Stimulated activated CD4-positive, alpha-beta T cell treated with anti-CD3 and anti-CD28 coated beads, TNF-alpha, amount 100 ng/mL, for 24 hours (primary cell): ENCODE data around the gene IFT122.
"Not testable (repeated sequence)": the region's sequence is repeated elsewhere in the genome, so short reads cannot be mapped to it uniquely, and the experiment has no call there.

Source experiments
- DNase-seq, 3 experiments: peaks; one replicate each; pipeline ENCODE4 v3.0.0-alpha.2; 2020; ENCODE audit warnings: low read depth in 3 of 3

The IFT122 gene, protein sequence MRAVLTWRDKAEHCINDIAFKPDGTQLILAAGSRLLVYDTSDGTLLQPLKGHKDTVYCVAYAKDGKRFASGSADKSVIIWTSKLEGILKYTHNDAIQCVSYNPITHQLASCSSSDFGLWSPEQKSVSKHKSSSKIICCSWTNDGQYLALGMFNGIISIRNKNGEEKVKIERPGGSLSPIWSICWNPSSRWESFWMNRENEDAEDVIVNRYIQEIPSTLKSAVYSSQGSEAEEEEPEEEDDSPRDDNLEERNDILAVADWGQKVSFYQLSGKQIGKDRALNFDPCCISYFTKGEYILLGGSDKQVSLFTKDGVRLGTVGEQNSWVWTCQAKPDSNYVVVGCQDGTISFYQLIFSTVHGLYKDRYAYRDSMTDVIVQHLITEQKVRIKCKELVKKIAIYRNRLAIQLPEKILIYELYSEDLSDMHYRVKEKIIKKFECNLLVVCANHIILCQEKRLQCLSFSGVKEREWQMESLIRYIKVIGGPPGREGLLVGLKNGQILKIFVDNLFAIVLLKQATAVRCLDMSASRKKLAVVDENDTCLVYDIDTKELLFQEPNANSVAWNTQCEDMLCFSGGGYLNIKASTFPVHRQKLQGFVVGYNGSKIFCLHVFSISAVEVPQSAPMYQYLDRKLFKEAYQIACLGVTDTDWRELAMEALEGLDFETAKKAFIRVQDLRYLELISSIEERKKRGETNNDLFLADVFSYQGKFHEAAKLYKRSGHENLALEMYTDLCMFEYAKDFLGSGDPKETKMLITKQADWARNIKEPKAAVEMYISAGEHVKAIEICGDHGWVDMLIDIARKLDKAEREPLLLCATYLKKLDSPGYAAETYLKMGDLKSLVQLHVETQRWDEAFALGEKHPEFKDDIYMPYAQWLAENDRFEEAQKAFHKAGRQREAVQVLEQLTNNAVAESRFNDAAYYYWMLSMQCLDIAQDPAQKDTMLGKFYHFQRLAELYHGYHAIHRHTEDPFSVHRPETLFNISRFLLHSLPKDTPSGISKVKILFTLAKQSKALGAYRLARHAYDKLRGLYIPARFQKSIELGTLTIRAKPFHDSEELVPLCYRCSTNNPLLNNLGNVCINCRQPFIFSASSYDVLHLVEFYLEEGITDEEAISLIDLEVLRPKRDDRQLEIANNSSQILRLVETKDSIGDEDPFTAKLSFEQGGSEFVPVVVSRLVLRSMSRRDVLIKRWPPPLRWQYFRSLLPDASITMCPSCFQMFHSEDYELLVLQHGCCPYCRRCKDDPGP

GRCh38 chr3:129439817-129440617 is at the start of gene IFT122, which contains the start of gene MBD4:
TSS of gene IFT122 (plus strand) at chr3:129440224. CDS start at chr3:129440331, 107 bp downstream.
TSS of gene MBD4 (minus strand) at chr3:129439948. CDS start at chr3:129439833, 115 bp downstream.
- peak; percentile 97 to 99 (median 99) for DNase-seq

GRCh38 chr3:129391583-129391982 is 48.4 kb upstream of the IFT122 start:
- not testable (repeated sequence) for DNase-seq

- not testable (repeated sequence) for DNase-seq
Observed at GRCh38 chr3:129392106-129392887, 47.7 kb upstream of the IFT122 start.

GRCh38 chr3:129393271-129393670 is 46.8 kb upstream of the IFT122 start:
- no peak for DNase-seq

GRCh38 chr3:129393760-129394564 is 46.1 kb upstream of the IFT122 start:
- DNase-seq: not testable (repeated sequence)

GRCh38 chr3:129398803-129399144 is 41.2 kb upstream of the IFT122 start:
- DNase-seq: peak in 1 of 3 experiments; percentile 2

- DNase-seq: peak; percentile 49 to 67 (median 63)
Observed at GRCh38 chr3:129399145-129399894, 40.7 kb upstream of the IFT122 start.

GRCh38 chr3:129399895-129400357 is 40.1 kb upstream of the IFT122 start:
- DNase-seq: no peak

GRCh38 chr3:129402210-129402609 is 37.8 kb upstream of the IFT122 start:
- DNase-seq: no peak

DNA sequence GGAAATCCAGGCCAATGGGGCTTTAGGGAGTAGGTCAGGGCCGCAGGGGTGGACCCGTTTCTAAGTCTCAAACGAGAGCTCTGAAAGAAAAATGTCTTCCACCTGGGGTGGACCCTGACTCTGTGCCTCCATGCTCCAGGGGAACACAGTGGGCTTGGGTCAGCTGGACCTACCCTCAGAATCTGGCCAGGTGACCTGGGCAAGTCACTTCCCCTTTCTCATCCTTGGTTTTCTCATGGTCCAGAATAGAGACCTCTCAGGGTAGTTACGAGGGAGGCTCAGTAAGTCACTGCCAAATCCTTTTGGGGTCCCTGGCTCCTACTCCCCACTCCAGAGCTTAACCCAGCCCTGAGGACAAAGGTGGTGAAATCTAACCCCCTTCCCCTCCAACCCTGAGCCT is 37.4 kb upstream of the IFT122 start:
- no peak for DNase-seq

- DNase-seq: no peak
Observed at GRCh38 chr3:129403450-129403849, 36.6 kb upstream of the IFT122 start.

GRCh38 chr3:129404130-129404529 is 35.9 kb upstream of the IFT122 start:
- no peak for DNase-seq

- DNase-seq: no peak
Observed at GRCh38 chr3:129404610-129405009, 35.4 kb upstream of the IFT122 start.

- DNase-seq: no peak
Observed at GRCh38 chr3:129409541-129409940, 30.5 kb upstream of the IFT122 start.

GRCh38 chr3:129410971-129411370 is 29.1 kb upstream of the IFT122 start:
- no peak for DNase-seq

DNA sequence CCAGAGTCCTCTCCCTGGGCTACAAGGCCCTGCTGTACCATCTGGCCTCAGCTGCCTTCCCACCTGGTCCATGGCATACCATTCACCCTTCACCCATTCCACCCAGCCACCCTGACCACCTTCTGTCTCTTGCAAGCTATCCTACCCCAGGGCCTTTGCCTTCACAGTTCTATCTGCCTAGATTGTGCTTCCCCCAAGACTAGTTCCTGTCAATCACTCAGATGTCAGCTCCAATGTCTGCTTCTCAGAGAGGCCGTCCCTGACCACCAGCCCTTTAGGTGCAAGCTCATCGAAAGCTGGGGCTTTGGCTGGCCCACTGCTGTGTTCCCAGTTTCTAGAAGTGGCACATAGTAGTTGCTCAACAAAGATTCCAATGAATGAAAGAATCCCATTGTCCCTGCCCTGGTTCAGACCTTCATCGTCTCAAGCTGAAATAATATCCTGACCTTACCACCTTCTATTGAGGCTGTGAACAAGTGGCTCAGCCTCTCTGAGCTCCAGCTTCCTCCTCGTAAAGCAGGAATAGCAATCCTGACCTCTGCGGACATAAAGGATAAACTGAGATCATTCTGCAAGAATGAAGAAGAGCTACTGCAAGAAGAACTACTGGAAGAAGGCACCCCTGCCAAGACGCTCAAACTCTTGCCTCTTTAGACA is 27.4 kb upstream of the IFT122 start:
- DNase-seq: no peak

DNA sequence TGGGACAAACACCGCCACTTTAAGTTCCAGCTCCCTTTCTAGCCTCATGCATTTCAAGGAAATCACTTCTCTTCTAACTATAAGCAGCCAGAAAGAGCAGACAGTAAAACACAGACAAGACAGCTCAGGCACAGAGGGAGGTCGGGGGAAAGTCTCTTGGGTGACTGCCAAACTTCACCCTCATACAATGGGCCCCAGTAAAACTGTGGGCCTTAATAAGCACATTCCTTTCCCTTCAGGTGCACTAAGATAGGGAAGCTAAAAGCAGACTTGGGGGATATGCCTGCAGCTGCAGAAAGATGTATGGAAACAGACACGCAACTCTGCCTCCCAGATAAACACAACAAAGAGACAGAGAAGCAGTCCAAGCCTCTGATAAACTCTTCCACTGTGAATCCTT is 26.8 kb upstream of the IFT122 start:
- DNase-seq: not testable (repeated sequence)
